H1 (cell line): Measurements from ENCODE around the gene BLTP3B.

ENCODE experiments used
- CREB1 ChIP-seq: IDR thresholded peaks from 2 replicates; pipeline ENCODE4 v1.6.1; 2012; ENCODE audit warnings: inconsistent platforms
- CTCF ChIP-seq, 3 experiments: IDR thresholded peaks; 1 replicate in 2 of 3; 2 replicates in 1 of 3; pipeline versions ENCODE4 v1.5.1 to v1.6.1; 2011; ENCODE audit warnings: low read length in 3 of 3, mild to moderate bottlenecking in 3 of 3, inconsistent platforms in 2 of 3, low read depth in 1 of 3, moderate library complexity in 1 of 3; ENCODE audit not compliant: insufficient read depth in 1 of 3; ENCODE audit errors: control extremely low read depth in 1 of 3
- EZH2 ChIP-seq: fragments of 200-600 bp; sonication (generic); IDR thresholded peaks from 2 replicates; pipeline ENCODE4 v1.7.1; 2012; ENCODE audit warnings: low read depth, mild to moderate bottlenecking, moderate library complexity, low read length, inconsistent platforms; ENCODE audit not compliant: severe bottlenecking
- MAX ChIP-seq: IDR thresholded peaks from 2 replicates; pipeline ENCODE4 v1.6.1; 2012; ENCODE audit warnings: inconsistent platforms
- RXRA ChIP-seq: IDR thresholded peaks from 2 replicates; pipeline ENCODE4 v1.6.1; 2011; ENCODE audit warnings: low read depth, mild to moderate bottlenecking, low read length, moderate library complexity; ENCODE audit not compliant: insufficient read depth
- SP1 ChIP-seq: IDR thresholded peaks from 2 replicates; pipeline ENCODE4 v1.6.1; 2011; ENCODE audit warnings: low read depth, low read length
- SUZ12 ChIP-seq: fragments of 200-600 bp; sonication (generic); IDR thresholded peaks from 2 replicates; pipeline ENCODE4 v1.6.1; 2012; ENCODE audit warnings: mild to moderate bottlenecking, inconsistent platforms, low read length, moderate library complexity, mixed read lengths
- USF2 ChIP-seq: IDR thresholded peaks from 2 replicates; pipeline ENCODE4 v1.6.1; 2011; ENCODE audit warnings: low read length, improper control_type of control experiment

GRCh38 chr12:100184549-100185145, 42.0 kb upstream of the BLTP3B start:
- no peak for TF ChIP-seq CTCF (IDR thresholded peaks at IDR 0.05; ENCODE audit: control extremely low read depth in 1 of 3, insufficient read depth in 1 of 3, low read depth in 1 of 3, low read length in 3 of 3)
- no peak for TF ChIP-seq USF2
- no peak for TF ChIP-seq SUZ12
- no peak for TF ChIP-seq EZH2
- no peak for TF ChIP-seq CREB1
- TF ChIP-seq RXRA, result no peak
- TF ChIP-seq MAX, result no peak
- no peak for TF ChIP-seq SP1
